Measurements from ENCODE around the gene DAZAP1.

The DAZAP1 gene

GRCh38 chr19:1457031-1457739 lies 49.8 kb downstream of the DAZAP1 start:
- DNase-seq (ENCODE audit: low read depth), result no peak

- DNase-seq (ENCODE audit: low read depth), result no peak
Measured at GRCh38 chr19:1457892-1458291, 50.5 kb downstream of the DAZAP1 start.

GRCh38 chr19:1459479-1459878 lies 52.1 kb downstream of the DAZAP1 start:
- no peak for DNase-seq (ENCODE audit: low read depth)

GRCh38 chr19:1460033-1460995 lies 52.9 kb downstream of the DAZAP1 start:
- DNase-seq (ENCODE audit: low read depth), result no peak

- no peak for DNase-seq (ENCODE audit: low read depth)
Measured at GRCh38 chr19:1461862-1462261, 54.5 kb downstream of the DAZAP1 start.

GRCh38 chr19:1465191-1466016 lies 58.0 kb downstream of the DAZAP1 start:
- DNase-seq (ENCODE audit: low read depth), result no peak

- no peak for DNase-seq (ENCODE audit: low read depth)
Measured at GRCh38 chr19:1466018-1466460, 58.7 kb downstream of the DAZAP1 start.

GRCh38 chr19:1466461-1467214 lies 59.3 kb downstream of the DAZAP1 start:
- no peak for DNase-seq (ENCODE audit: low read depth)

GRCh38 chr19:1467215-1467489 lies 59.8 kb downstream of the DAZAP1 start:
- DNase-seq (ENCODE audit: low read depth), result no peak

- no peak for DNase-seq (ENCODE audit: low read depth)
Measured at GRCh38 chr19:1467490-1468273, 60.3 kb downstream of the DAZAP1 start.

- DNase-seq (ENCODE audit: low read depth), result no peak
Measured at GRCh38 chr19:1468274-1468820, 61.0 kb downstream of the DAZAP1 start.

GRCh38 chr19:1468821-1469254 lies 61.5 kb downstream of the DAZAP1 start:
- no peak for DNase-seq (ENCODE audit: low read depth)

- no peak for DNase-seq (ENCODE audit: low read depth)
Measured at GRCh38 chr19:1469255-1470054, 62.1 kb downstream of the DAZAP1 start.

GRCh38 chr19:1470055-1470304 lies 62.6 kb downstream of the DAZAP1 start:
- DNase-seq (ENCODE audit: low read depth), result no peak

GRCh38 chr19:1470305-1471009 lies 63.1 kb downstream of the DAZAP1 start:
- no peak for DNase-seq (ENCODE audit: low read depth)

- DNase-seq (ENCODE audit: low read depth), result no peak
Measured at GRCh38 chr19:1471010-1471514, 63.7 kb downstream of the DAZAP1 start.

- DNase-seq (ENCODE audit: low read depth), result no peak
Measured at GRCh38 chr19:1471515-1472160, 64.3 kb downstream of the DAZAP1 start.

- no peak for DNase-seq (ENCODE audit: low read depth)
Measured at GRCh38 chr19:1472231-1473084, 65.1 kb downstream of the DAZAP1 start.

All from HS-27A (cell line).